Fibroblast of the aortic adventitia (primary cell): ENCODE results near the gene ELOVL4. TPM values are rescaled to one million over a fixed set of nuclear protein-coding genes. Genes with fewer than 3 reads are reported as not detected.

Experiments
- DNase-seq: peaks from one replicate; pipeline ENCODE4 v3.0.0-alpha.2; 2010; ENCODE audit warnings: low read depth
- H3K4me3 ChIP-seq: 2 replicates; pipeline ENCODE4 v1.5.1; 2011; ENCODE audit warnings: low read depth, mild to moderate bottlenecking, control low read depth, low read length, moderate library complexity
- total RNA-seq: library from RNA; depleted of rRNA; stranded (reverse); fragments of >200 nt; gene quantifications from 2 replicates; pipeline ENCODE4 v1.2.3, GENCODE V29; 2012; ENCODE audit warnings: low replicate concordance
- TF ChIP-seq, protein P1 (sequence below): IDR thresholded peaks from 2 replicates; pipeline ENCODE4 v1.5.1; 2011; ENCODE audit warnings: mild to moderate bottlenecking, low read length, control low read depth, inconsistent platforms; ENCODE audit not compliant: insufficient read depth

The ELOVL4 gene
- total RNA-seq, 1 donor: 6.4 TPM

DNA sequence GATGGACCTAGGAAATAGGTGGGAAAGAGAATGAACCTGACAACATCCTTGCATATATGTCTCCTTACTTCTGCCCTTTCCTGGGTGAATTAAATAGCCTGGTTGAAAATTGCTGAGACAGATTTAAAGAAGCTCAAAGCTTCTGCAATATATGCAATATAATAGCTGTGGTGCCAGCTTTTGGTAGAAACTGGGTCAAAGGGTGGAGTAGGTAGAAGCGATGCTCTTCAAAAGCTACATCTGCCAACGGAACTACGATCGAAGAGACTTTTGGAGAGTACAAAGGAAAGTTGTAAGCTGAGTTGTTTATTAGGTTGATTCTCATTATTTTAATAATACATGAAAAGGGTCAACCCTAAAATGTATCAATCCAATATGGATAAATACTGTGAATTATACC lies 34.3 kb upstream of the ELOVL4 start:
- H3K4me3 ChIP-seq: no peak overlapping the region
- DNase-seq: no peak
- TF ChIP-seq, protein P1, sequence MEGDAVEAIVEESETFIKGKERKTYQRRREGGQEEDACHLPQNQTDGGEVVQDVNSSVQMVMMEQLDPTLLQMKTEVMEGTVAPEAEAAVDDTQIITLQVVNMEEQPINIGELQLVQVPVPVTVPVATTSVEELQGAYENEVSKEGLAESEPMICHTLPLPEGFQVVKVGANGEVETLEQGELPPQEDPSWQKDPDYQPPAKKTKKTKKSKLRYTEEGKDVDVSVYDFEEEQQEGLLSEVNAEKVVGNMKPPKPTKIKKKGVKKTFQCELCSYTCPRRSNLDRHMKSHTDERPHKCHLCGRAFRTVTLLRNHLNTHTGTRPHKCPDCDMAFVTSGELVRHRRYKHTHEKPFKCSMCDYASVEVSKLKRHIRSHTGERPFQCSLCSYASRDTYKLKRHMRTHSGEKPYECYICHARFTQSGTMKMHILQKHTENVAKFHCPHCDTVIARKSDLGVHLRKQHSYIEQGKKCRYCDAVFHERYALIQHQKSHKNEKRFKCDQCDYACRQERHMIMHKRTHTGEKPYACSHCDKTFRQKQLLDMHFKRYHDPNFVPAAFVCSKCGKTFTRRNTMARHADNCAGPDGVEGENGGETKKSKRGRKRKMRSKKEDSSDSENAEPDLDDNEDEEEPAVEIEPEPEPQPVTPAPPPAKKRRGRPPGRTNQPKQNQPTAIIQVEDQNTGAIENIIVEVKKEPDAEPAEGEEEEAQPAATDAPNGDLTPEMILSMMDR: no peak

DNA sequence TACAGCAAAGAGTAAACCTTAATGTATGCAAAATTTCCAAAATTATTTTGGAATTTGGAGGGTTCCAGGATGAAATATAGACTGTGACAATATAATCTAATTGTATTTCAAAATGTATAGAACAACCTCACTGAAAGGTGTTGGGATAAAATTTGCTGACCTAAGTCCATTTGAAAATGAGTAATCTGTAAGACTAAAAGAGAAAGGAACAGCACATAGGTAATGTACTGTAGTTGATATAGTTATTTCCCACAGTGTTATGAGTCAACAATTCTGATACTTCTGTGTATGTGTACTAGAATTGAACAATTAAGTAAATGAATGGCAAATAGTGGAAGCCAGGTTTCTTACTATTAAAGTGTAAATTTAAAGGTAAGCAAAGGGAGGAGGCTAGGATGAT lies 23.8 kb upstream of the ELOVL4 start:
- H3K4me3 ChIP-seq: no peak overlapping the region
- TF ChIP-seq, protein P1: no peak
- DNase-seq: no peak

DNA sequence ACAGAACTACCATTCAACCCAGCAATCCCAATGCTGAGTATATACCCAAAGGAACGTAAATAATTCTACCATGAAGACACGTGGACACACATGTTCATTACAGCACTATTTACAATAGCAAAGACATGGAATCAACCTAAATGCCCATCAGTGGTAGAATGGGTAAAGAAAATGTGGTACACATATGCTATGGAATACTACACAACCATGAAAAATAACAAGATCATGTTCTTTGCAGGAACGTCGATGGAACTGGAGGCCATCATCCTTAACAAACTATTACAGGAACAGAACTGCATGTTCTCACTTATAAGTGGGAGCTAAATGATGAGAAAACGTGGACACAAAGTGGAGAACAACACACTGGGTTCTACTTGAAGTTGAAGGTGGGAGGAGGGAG lies 22.4 kb upstream of the ELOVL4 start:
- DNase-seq: no peak
- TF ChIP-seq, protein P1: no peak
- no peak overlapping the region for H3K4me3 ChIP-seq

DNA sequence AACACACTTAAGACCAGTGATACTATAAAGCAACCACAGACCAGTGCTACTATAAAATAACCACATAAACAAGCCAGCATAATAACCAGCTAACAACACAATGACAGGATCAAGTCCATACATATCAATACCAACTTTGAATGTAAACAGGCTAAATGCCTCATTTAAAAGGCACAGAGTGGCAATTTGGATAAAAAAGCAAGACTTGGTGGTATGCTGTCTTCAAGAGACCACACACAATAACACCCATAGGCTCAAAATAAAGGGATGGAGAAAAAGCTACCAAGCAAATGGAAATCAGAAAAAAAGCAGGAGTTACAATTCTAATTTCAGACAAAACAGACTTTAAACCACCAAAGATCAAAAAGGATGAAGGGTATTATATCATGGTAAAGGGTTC lies 19.8 kb upstream of the ELOVL4 start:
- H3K4me3 ChIP-seq: no peak overlapping the region
- TF ChIP-seq, protein P1: no peak
- DNase-seq: no peak

DNA sequence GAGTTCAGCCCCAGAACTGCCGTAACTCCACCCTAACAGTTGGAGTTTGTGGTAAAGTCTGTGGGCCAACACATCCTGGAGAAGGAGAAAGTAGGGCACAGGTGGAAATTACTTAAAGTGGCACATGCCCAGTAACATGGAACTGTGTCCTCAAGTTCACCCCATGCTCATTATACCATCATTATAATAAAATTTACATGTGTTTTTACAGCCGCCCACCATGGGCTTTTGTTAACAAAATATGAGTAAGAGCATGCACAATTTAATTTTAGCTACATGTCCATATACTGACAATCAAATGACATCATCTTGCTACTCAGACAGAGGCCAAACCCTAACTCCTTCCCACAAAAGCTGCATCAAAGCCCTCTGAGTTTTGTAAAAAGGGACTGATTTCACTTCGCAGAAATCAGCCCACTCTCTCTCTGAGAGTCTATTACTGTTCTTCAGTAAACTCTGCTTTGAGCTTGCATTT lies 17.3 kb upstream of the ELOVL4 start:
- DNase-seq: no peak
- no peak overlapping the region for H3K4me3 ChIP-seq
- TF ChIP-seq, protein P1: no peak

DNA sequence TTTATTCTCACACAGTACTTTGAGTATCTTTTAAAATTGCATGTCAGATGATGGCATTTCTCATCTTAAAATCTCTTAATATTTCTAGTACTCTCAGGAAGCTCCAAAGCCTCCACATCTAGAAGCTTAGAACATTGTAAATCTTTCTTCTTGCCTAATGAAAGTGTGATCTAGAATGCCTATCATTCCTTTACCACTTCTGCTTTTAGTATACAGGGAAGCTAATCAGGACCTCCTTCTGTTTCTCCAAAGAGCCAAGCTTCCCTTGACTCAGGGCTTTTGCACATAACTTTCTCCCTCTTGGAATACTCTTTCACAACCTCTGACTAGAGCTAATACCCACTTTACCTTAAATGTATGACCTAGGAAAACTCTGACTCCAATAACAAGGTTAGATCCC lies 7.5 kb upstream of the ELOVL4 start:
- DNase-seq: no peak
- TF ChIP-seq, protein P1: no peak
- H3K4me3 ChIP-seq: no peak overlapping the region

DNA sequence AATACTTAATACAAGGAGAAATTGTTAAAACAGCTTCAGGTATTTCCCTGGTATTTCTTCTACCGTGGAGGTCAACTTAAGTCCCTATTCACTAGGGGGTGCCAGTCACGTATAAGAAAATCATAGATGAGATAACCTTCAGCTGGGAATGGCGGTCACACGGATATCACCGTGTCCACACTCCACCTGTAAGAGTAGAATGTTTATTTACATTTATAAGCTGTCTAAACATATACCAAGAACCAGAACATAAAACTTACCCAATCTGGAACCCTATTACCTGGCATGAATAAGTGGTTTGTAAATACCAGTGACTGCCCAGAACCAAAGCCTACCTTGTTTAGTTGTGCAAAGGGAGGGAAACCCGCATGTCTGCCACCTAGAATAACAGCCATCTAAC lies 1.9 kb upstream of the ELOVL4 start:
- peak; percentile 80 for DNase-seq
- TF ChIP-seq, protein P1: peak; percentile 66

More for the DNA sequence above, 1.9 kb upstream of the ELOVL4 start:
- no peak overlapping the region for H3K4me3 ChIP-seq
